ENCODE results near the gene NOBOX. TPM values are rescaled to one million over a fixed set of nuclear protein-coding genes. Genes with fewer than 3 reads are reported as not detected.

Gene NOBOX
- total RNA-seq, 4 donors from 2014 or later: not detected

- no peak for DNase-seq
- intact Hi-C loops (cut with DNase I): no loop called here
- no peaks in the 10 kb centered on the region for H3K27me3 ChIP-seq
- H3K4me1 ChIP-seq: peaks cover 0 to 54% (median 20%) of the 10 kb centered on the region in 3 donors
- WGBS, 2 donors: 69 to 77% methylated on average over 4 of the region's 4 CpGs
- no peak for TF ChIP-seq POLR2A (IDR thresholded peaks at IDR 0.05)
- TF ChIP-seq, protein P1, sequence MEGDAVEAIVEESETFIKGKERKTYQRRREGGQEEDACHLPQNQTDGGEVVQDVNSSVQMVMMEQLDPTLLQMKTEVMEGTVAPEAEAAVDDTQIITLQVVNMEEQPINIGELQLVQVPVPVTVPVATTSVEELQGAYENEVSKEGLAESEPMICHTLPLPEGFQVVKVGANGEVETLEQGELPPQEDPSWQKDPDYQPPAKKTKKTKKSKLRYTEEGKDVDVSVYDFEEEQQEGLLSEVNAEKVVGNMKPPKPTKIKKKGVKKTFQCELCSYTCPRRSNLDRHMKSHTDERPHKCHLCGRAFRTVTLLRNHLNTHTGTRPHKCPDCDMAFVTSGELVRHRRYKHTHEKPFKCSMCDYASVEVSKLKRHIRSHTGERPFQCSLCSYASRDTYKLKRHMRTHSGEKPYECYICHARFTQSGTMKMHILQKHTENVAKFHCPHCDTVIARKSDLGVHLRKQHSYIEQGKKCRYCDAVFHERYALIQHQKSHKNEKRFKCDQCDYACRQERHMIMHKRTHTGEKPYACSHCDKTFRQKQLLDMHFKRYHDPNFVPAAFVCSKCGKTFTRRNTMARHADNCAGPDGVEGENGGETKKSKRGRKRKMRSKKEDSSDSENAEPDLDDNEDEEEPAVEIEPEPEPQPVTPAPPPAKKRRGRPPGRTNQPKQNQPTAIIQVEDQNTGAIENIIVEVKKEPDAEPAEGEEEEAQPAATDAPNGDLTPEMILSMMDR (IDR thresholded peaks at IDR 0.05): no peak
- H3K4me3 ChIP-seq: no peak overlapping the region
- H3K36me3 ChIP-seq: no peaks in the 10 kb centered on the region
- no peaks in the 10 kb centered on the region for H3K9me3 ChIP-seq
- H3K27ac ChIP-seq: no peak overlapping the region
Measured at GRCh38 chr7:144404946-144405345, 1.5 kb upstream of the NOBOX start.

DNA sequence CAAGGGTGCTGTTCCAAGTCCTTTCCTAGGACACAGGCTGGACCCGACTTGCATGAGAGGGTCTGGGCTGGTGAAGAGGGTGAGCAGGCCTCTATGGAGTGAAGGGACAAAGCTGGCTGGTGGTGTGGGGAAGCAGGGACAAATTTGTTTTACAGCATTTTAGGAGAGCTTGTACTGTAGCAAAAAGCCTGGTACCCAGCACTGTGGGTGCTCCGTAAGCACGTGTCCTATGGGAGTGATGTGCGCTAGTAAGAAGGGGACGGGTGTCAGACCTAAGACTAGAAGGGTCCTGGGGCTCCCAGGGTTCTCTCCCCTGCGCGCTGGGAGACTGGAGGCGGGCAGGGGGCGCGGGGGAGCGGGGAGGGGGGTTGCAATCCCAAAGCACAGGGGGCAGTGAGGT lies 391 bp downstream of the NOBOX start:
- H3K27me3 ChIP-seq: no peaks in the 10 kb centered on the region
- H3K4me3 ChIP-seq: no peak overlapping the region
- no peaks in the 10 kb centered on the region for H3K9me3 ChIP-seq
- WGBS, 2 donors: 90 to 93% methylated on average over 5 to 6 of the region's 11 CpGs
- H3K4me1 ChIP-seq: peaks cover 0 to 36% (median 12%) of the 10 kb centered on the region in 3 donors
- no peak for DNase-seq
- intact Hi-C loops (cut with DNase I): no loop called here
- H3K27ac ChIP-seq: no peak overlapping the region
- no peaks in the 10 kb centered on the region for H3K36me3 ChIP-seq
- no peak for TF ChIP-seq POLR2A (IDR thresholded peaks at IDR 0.05)
- TF ChIP-seq, protein P1 (IDR thresholded peaks at IDR 0.05): no peak

DNA sequence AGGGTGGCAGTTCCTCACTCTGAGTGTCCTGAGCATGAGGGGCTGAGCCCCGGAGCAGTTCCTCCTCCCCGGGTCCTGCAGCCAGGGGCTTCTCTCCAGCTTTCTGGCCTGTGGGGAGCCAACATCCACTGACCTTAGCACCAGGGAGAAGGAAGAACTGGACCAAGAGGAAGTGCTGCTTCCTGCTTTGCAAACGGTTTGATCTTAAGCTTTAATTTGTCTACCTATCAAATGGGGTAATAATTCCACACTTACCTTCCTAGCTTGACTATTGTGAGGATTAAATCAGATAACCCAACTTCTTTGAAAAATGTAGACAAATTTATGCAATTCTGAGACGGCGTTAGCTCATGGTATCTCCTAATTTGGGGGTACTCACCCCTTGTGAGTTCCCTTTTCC lies 2.0 kb downstream of the NOBOX start:
- Histone ChIP-seq H3K27ac (no peak overlapping the region), H3K9me3 (no peaks in the 10 kb centered on the region), H3K4me1 (peaks cover 0 to 20% (median 6%) of the 10 kb centered on the region in 3 donors), H3K27me3 (no peaks in the 10 kb centered on the region), H3K36me3 (no peaks in the 10 kb centered on the region), H3K4me3 (no peak overlapping the region)
- TF ChIP-seq, protein P1 (IDR thresholded peaks at IDR 0.05): no peak
- no peak for DNase-seq
- intact Hi-C loops (cut with DNase I): no loop called here
- 68 to 75% methylated on average over 3 to 5 of the region's 5 CpGs for WGBS, 2 donors

- no peak for TF ChIP-seq POLR2A (IDR thresholded peaks at IDR 0.05)
- TF ChIP-seq, protein P1 (IDR thresholded peaks at IDR 0.05): no peak
- Histone ChIP-seq H3K27me3 (no peaks in the 10 kb centered on the region), H3K4me3 (no peak overlapping the region), H3K27ac (no peak overlapping the region), H3K36me3 (no peaks in the 10 kb centered on the region), H3K4me1 (peaks cover 0 to 4% (median 0%) of the 10 kb centered on the region in 3 donors), H3K9me3 (no peaks in the 10 kb centered on the region)
- no peak for DNase-seq
- intact Hi-C loops (cut with DNase I): no loop called here
- 85% methylated on average over 11 of the region's 11 CpGs for WGBS, 2 donors
Measured at GRCh38 chr7:144399946-144400345, 3.5 kb downstream of the NOBOX start.

- Histone ChIP-seq H3K4me1 (no peaks in the 10 kb centered on the region), H3K36me3 (no peaks in the 10 kb centered on the region), H3K9me3 (no peaks in the 10 kb centered on the region), H3K27ac (no peak overlapping the region), H3K4me3 (no peak overlapping the region), H3K27me3 (no peaks in the 10 kb centered on the region)
- WGBS, 2 donors: 72 to 87% methylated on average over 3 to 5 of the region's 6 CpGs
- intact Hi-C loops (cut with DNase I): no loop called here
- no peak for DNase-seq
- TF ChIP-seq, protein P1 (IDR thresholded peaks at IDR 0.05): no peak
- no peak for TF ChIP-seq POLR2A (IDR thresholded peaks at IDR 0.05)
Measured at GRCh38 chr7:144398911-144399310, 4.6 kb downstream of the NOBOX start.
